ENCODE results near the gene TCIRG1.

The TCIRG1 gene

DNA sequence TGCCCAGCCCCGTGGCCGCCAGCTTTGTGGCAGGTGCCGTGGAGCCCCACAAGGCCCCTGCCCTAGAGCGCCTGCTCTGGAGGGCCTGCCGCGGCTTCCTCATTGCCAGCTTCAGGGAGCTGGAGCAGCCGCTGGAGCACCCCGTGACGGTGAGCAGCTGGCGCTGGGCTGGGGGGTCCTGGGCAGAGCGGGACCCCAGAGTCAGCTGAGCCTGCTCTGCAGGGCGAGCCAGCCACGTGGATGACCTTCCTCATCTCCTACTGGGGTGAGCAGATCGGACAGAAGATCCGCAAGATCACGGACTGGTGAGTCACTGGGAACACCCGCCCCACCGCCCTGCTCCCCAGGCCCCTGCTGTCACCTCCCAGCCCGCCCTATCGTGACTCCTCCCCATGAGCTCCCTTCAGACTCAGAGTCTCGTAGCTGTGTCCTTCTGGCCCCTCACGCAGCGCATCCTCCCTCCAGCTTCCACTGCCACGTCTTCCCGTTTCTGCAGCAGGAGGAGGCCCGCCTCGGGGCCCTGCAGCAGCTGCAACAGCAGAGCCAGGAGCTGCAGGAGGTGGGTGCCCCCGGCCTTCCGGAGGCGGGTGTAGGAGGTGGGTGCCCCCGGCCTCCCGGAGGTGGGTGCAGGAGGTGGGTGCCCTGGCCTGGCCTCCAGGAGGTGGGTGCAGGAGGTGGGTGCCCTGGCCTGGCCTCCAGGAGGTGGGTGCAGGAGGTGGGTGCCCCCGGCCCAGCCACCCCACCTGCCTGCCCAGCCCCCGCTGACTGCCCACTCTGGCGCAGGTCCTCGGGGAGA is 4.7 kb downstream of the TCIRG1 start:
- H3K27me3 Mint-ChIP-seq, result no peaks in the 10 kb centered on the region
- H3K27ac Mint-ChIP-seq, result no peak overlapping the region
- H3K4me3 Mint-ChIP-seq, result no peak overlapping the region
- ATAC-seq (replicated peaks) (no peak), DNase-seq (no peak)
- peaks cover 36 to 38% of the 10 kb centered on the region in 2 donors for H3K36me3 Mint-ChIP-seq
- H3K4me1 Mint-ChIP-seq, result peaks cover 10 to 35% of the 10 kb centered on the region in 2 donors
- no peaks in the 10 kb centered on the region for H3K9me3 Mint-ChIP-seq

DNA sequence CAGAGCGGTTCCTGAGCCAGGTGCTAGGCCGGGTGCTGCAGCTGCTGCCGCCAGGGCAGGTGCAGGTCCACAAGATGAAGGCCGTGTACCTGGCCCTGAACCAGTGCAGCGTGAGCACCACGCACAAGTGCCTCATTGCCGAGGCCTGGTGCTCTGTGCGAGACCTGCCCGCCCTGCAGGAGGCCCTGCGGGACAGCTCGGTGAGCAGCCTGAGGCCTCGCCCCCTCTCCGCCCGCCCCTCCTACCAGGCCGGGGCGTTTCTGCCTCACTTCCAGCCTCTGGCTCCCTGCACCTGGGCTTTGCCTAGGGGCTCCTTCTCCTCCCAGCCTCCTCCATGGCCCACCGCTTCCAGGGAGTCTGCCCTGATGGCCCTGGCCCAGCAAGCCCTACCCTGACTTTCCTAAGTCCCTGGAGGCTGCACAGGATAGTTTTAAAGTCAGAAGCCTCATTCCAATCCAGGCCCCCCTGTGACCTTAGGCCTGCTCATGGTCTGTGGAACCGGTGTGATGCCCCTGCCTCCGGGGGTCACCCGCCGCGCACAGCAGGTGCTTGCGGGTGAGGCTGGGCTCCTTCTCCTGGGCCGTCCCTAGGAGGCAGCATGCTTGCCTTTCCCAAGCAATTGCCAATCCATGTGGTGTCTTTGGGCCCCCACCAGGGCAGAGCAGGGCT is 5.5 kb downstream of the TCIRG1 start:
- H3K4me3 Mint-ChIP-seq, result no peak overlapping the region
- peaks cover 39 to 43% of the 10 kb centered on the region in 2 donors for H3K36me3 Mint-ChIP-seq
- H3K27me3 Mint-ChIP-seq, result no peaks in the 10 kb centered on the region
- no peak overlapping the region for H3K27ac Mint-ChIP-seq
- ATAC-seq (replicated peaks) (no peak), DNase-seq (no peak)
- no peaks in the 10 kb centered on the region for H3K9me3 Mint-ChIP-seq
- peaks cover 10 to 31% of the 10 kb centered on the region in 2 donors for H3K4me1 Mint-ChIP-seq

- no peaks in the 10 kb centered on the region for H3K27me3 Mint-ChIP-seq
- DNase-seq (no peak), ATAC-seq (replicated peaks) (no peak)
- H3K4me1 Mint-ChIP-seq, result peaks cover 8 to 25% of the 10 kb centered on the region in 2 donors
- peaks cover 39 to 43% of the 10 kb centered on the region in 2 donors for H3K36me3 Mint-ChIP-seq
- no peak overlapping the region for H3K27ac Mint-ChIP-seq
- no peaks in the 10 kb centered on the region for H3K9me3 Mint-ChIP-seq
- H3K4me3 Mint-ChIP-seq, result no peak overlapping the region
These were observed 6.1 kb downstream of the TCIRG1 start for GRCh38 chr11:68044898-68045351.

GRCh38 chr11:68047437-68048290 is 8.8 kb downstream of the TCIRG1 start:
- peaks cover 0 to 6% of the 10 kb centered on the region in 2 donors for H3K4me1 Mint-ChIP-seq
- no peak for ATAC-seq (replicated peaks)
- peak overlapping the region; percentile 73 for H3K27ac Mint-ChIP-seq
- H3K4me3 Mint-ChIP-seq, result no peak overlapping the region
- peaks cover 36 to 50% of the 10 kb centered on the region in 2 donors for H3K36me3 Mint-ChIP-seq
- no peaks in the 10 kb centered on the region for H3K9me3 Mint-ChIP-seq
- DNase-seq, result no peak
- no peaks in the 10 kb centered on the region for H3K27me3 Mint-ChIP-seq

- ATAC-seq (replicated peaks), result no peak
- Mint-ChIP-seq H3K9me3 (no peaks in the 10 kb centered on the region), H3K4me1 (peaks cover 0 to 6% of the 10 kb centered on the region in 2 donors), H3K36me3 (peaks cover 37 to 55% of the 10 kb centered on the region in 2 donors), H3K27me3 (no peaks in the 10 kb centered on the region), H3K4me3 (no peak overlapping the region), H3K27ac (peak overlapping the region; percentile 59)
- DNase-seq, result no peak
These were observed 10.1 kb downstream of the TCIRG1 start for GRCh38 chr11:68048681-68049508.

GRCh38 chr11:68049509-68050370 is 10.9 kb downstream of the TCIRG1 start:
- no peaks in the 10 kb centered on the region for H3K27me3 Mint-ChIP-seq
- DNase-seq (no peak), ATAC-seq (replicated peaks) (no peak)
- H3K4me3 Mint-ChIP-seq, result no peak overlapping the region
- no peaks in the 10 kb centered on the region for H3K9me3 Mint-ChIP-seq
- peaks cover 34 to 56% of the 10 kb centered on the region in 2 donors for H3K36me3 Mint-ChIP-seq
- H3K27ac Mint-ChIP-seq, result no peak overlapping the region
- H3K4me1 Mint-ChIP-seq, result no peaks in the 10 kb centered on the region

GRCh38 chr11:68050371-68050841 is 11.6 kb downstream of the TCIRG1 start:
- ATAC-seq (replicated peaks) (no peak), DNase-seq (no peak)
- peaks cover 32 to 53% of the 10 kb centered on the region in 2 donors for H3K36me3 Mint-ChIP-seq
- no peaks in the 10 kb centered on the region for H3K4me1 Mint-ChIP-seq
- no peak overlapping the region for H3K4me3 Mint-ChIP-seq
- H3K27me3 Mint-ChIP-seq, result no peaks in the 10 kb centered on the region
- H3K27ac Mint-ChIP-seq, result peak overlapping the region; percentile 56
- H3K9me3 Mint-ChIP-seq, result no peaks in the 10 kb centered on the region

GRCh38 chr11:68051191-68052136 is 12.6 kb downstream of the TCIRG1 start:
- peaks cover 26 to 47% of the 10 kb centered on the region in 2 donors for H3K36me3 Mint-ChIP-seq
- H3K4me1 Mint-ChIP-seq, result no peaks in the 10 kb centered on the region
- DNase-seq (no peak), ATAC-seq (replicated peaks) (no peak)
- no peak overlapping the region for H3K4me3 Mint-ChIP-seq
- no peaks in the 10 kb centered on the region for H3K9me3 Mint-ChIP-seq
- peak overlapping the region; percentile 91 for H3K27ac Mint-ChIP-seq
- H3K27me3 Mint-ChIP-seq, result no peaks in the 10 kb centered on the region

DNA sequence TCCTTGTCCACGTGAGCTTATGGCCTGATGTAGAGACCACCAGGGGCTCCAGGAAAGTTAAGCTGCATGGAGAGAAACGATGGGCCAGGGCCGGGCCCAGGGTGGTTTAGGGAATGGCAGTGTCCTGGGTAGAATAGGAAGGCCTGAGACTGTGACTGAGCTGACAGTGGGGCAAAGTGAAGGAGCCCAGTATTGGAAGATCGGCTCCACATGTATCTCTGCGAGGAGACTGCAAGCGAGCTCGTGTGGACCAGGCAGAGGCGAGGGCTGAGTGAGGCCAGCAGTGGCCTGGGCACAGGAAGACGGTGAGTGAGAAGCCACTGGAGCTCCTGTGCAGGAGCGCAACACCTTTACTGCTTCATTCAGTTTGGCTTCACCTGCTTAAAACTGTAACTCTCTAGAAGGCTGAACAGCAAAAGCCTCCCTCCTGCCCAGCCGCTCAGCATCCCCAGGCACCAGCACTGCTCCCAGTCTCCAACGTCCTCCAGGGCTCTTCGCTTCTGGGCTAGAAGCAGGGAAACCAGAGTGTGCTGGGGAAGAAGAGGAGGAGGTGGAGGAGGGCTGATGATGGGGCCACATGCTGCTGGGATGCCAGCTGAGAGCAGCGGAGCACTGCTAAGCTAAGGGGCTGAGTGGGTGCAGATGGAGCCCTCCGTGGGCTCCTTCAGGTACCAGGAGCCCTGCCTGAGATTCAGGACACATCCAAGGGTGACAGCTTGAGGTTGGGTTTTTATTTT is 13.5 kb downstream of the TCIRG1 start:
- Mint-ChIP-seq H3K36me3 (peaks cover 23 to 48% of the 10 kb centered on the region in 2 donors), H3K27ac (peak overlapping the region; percentile 91), H3K9me3 (no peaks in the 10 kb centered on the region), H3K27me3 (no peaks in the 10 kb centered on the region), H3K4me3 (no peak overlapping the region), H3K4me1 (no peaks in the 10 kb centered on the region)
- no peak for ATAC-seq (replicated peaks)
- no peak for DNase-seq

DNA sequence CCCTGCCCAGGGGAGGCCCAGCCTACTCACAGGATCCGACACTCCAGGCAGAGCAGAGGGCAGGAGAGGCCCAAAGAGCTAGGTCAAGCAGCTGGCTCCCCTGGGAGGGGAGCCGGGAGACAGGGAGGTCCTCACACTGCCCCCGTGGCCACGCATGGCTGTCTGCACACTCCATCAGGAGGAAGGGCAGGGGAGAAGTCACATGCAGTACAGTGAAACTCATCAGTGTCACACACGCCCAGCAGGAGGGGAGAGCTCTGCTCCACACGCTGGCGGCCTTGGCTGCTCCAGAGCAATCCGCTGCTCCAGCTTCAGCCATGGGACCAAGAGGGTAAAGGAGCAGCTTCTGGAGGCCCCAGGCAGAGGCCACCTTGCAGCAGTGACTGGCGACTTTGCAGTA is 14.3 kb downstream of the TCIRG1 start:
- DNase-seq (no peak), ATAC-seq (replicated peaks) (peak in 1 of 2 donors; percentile 12)
- Mint-ChIP-seq H3K4me3 (no peak overlapping the region), H3K36me3 (peaks cover 18 to 50% of the 10 kb centered on the region in 2 donors), H3K4me1 (no peaks in the 10 kb centered on the region), H3K9me3 (no peaks in the 10 kb centered on the region), H3K27ac (peak overlapping the region; percentile 72), H3K27me3 (no peaks in the 10 kb centered on the region)

DNA sequence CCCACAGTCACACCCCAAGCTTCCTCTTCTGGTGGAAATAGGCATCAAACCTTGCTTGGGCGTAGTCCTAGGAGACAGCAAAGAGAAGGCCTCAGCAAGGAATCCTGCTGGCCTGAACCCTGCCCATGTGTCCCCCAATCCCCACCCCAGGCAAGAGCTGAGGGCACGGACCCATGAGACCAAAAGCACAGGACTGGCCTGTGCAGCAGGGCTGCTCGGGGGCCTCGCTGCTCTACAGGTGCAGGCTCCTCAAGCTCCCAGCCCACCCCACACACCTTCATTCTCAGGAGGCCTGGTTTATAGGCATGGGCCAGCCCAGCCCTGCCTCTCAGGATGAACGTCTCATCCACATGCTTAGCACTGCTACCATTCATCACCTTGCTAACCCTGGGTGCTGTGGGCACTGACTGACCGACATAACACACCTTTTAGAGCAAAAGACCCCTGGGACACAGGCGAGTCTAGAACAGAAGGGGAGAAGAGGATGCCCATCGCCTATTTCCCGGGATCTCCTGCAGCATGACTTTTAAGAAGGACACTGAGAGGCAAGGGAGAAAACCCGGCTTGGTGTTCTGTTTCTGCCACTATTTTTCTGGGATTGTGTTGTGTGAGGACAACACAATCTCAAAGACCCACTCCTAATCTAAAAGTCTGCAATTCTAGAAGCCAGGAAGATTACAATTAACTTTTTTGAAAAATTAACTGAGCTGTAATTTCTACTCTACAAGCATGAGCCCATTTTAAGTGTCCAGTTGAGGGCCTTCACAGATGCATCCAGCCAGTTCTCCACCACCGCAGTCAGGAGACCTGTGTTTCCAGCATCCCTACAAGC is 15.4 kb downstream of the TCIRG1 start:
- Mint-ChIP-seq H3K36me3 (peaks cover 20 to 52% of the 10 kb centered on the region in 2 donors), H3K9me3 (no peaks in the 10 kb centered on the region), H3K4me1 (no peaks in the 10 kb centered on the region), H3K4me3 (no peak overlapping the region), H3K27ac (peak overlapping the region; percentile 71), H3K27me3 (no peaks in the 10 kb centered on the region)
- DNase-seq (no peak), ATAC-seq (replicated peaks) (peak in 1 of 2 donors; percentile 20)

Measured in stimulated activated naive B cell treated with anti-CD40 and anti-IgM and Interleukin-4, amounts not matched to agents 10 μg/mL and 1 μg/mL and 100 μg/mL, for 72 hours (primary cell).